Measurements from ENCODE around the gene AHI1. TPM values are rescaled to one million over a fixed set of nuclear protein-coding genes. Genes with fewer than 3 reads are reported as not detected.
A peak's percentile ranks its signal among the peaks of the same experiment; 100 is the strongest.

AHI1 gene
- total and polyA plus RNA-seq, 2 donors (not counting 1 experiment from before 2014, with no cell fraction given): 8.3 to 61.7 TPM

- intact Hi-C loops (cut with micrococcal nuclease): no loop called here
- no peak overlapping the region for H3K4me3 ChIP-seq (ENCODE audit: control extremely low read depth in 1 of 5, extremely low read depth in 1 of 5, insufficient read depth in 1 of 5, low read depth in 2 of 5, low read length in 4 of 5)
- Mint-ChIP-seq H3K9me3 (ENCODE audit: insufficient read depth) (no peaks in the 10 kb centered on the region), H3K4me1 (peaks cover 10% of the 10 kb centered on the region), H3K27me3 (no peaks in the 10 kb centered on the region), H3K4me3 (no peak overlapping the region), H3K27ac (no peak overlapping the region)
- no peaks in the 10 kb centered on the region for H3K79me2 ChIP-seq (ENCODE audit: control insufficient read depth, insufficient read depth, low read length)
- no peaks in the 10 kb centered on the region for H3K27me3 ChIP-seq (replicated peaks in 1 of 4; ENCODE audit: control extremely low read depth in 1 of 4, control insufficient read depth in 3 of 4, insufficient read depth in 4 of 4, low read length in 3 of 4)
- TF ChIP-seq EZH2 (IDR thresholded peaks at IDR 0.05; ENCODE audit: borderline replicate concordance, insufficient read depth, low read depth, low read length, poor library complexity, severe bottlenecking) (no peak), CTCF (IDR thresholded peaks at IDR 0.05) (no peak)
- CTCF ChIA-PET: no interaction called here
- peak; percentile 33 for DNase-seq
- H3K27ac ChIP-seq (ENCODE audit: low read length in 2 of 2): no peak overlapping the region
- no peaks in the 10 kb centered on the region for H3K9me3 ChIP-seq (ENCODE audit: control extremely low read depth in 1 of 3, control insufficient read depth in 2 of 3, insufficient read depth in 1 of 3, low read length in 2 of 3)
- H3K4me2 ChIP-seq (replicated peaks; ENCODE audit: low read depth, low read length, poor library complexity, severe bottlenecking): no peak overlapping the region
- peak; percentile 31 for ATAC-seq (ENCODE audit: low read depth)
- no CpG with 5 or more reads among the region's 1 CpG for WGBS (ENCODE audit: insufficient coverage)
- POLR2A ChIA-PET: no interaction called here
- peaks cover 0 to 5% of the 10 kb centered on the region in 2 donors for H3K4me1 ChIP-seq (ENCODE audit: control insufficient read depth in 2 of 2, insufficient read depth in 2 of 2, low read length in 2 of 2)
- no peak overlapping the region for H3K9ac ChIP-seq (ENCODE audit: low read length)
- no peak overlapping the region for H2AFZ ChIP-seq (ENCODE audit: insufficient read depth, low read depth, low read length, poor library complexity, severe bottlenecking)
- H4K20me1 ChIP-seq (ENCODE audit: control insufficient read depth, insufficient read depth, low read length, poor library complexity, severe bottlenecking): no peaks in the 10 kb centered on the region
- H3K36me3 ChIP-seq (replicated peaks in 1 of 2; ENCODE audit: control extremely low read depth in 1 of 2, control insufficient read depth in 1 of 2, extremely low read depth in 1 of 2, insufficient read depth in 2 of 2, low read length in 1 of 2): no peaks in the 10 kb centered on the region
Measured at GRCh38 chr6:135434095-135434494, 63.4 kb downstream of the AHI1 start.

- intact Hi-C loops (cut with micrococcal nuclease): no loop called here
- H3K4me3 Mint-ChIP-seq: no peak overlapping the region
- H3K27ac Mint-ChIP-seq: no peak overlapping the region
- DNase-seq: no peak
- Histone ChIP-seq H3K9ac (ENCODE audit: low read length) (no peak overlapping the region), H3K4me3 (ENCODE audit: control extremely low read depth in 1 of 5, extremely low read depth in 1 of 5, insufficient read depth in 1 of 5, low read depth in 2 of 5, low read length in 4 of 5) (no peak overlapping the region), H3K27ac (ENCODE audit: low read length in 2 of 2) (no peak overlapping the region), H3K36me3 (replicated peaks in 1 of 2; ENCODE audit: control extremely low read depth in 1 of 2, control insufficient read depth in 1 of 2, extremely low read depth in 1 of 2, insufficient read depth in 2 of 2, low read length in 1 of 2) (no peaks in the 10 kb centered on the region), H3K9me3 (ENCODE audit: control extremely low read depth in 1 of 3, control insufficient read depth in 2 of 3, insufficient read depth in 1 of 3, low read length in 2 of 3) (no peaks in the 10 kb centered on the region), H3K27me3 (replicated peaks in 1 of 4; ENCODE audit: control extremely low read depth in 1 of 4, control insufficient read depth in 3 of 4, insufficient read depth in 4 of 4, low read length in 3 of 4) (no peaks in the 10 kb centered on the region), H4K20me1 (ENCODE audit: control insufficient read depth, insufficient read depth, low read length, poor library complexity, severe bottlenecking) (no peaks in the 10 kb centered on the region), H3K4me1 (ENCODE audit: control insufficient read depth in 2 of 2, insufficient read depth in 2 of 2, low read length in 2 of 2) (no peaks in the 10 kb centered on the region), H3K4me2 (replicated peaks; ENCODE audit: low read depth, low read length, poor library complexity, severe bottlenecking) (no peak overlapping the region), H3K79me2 (ENCODE audit: control insufficient read depth, insufficient read depth, low read length) (no peaks in the 10 kb centered on the region), H2AFZ (ENCODE audit: insufficient read depth, low read depth, low read length, poor library complexity, severe bottlenecking) (no peak overlapping the region)
- ATAC-seq (ENCODE audit: low read depth): no peak
- ChIA-PET CTCF (interaction anchor here (0.8 kb wide), 1 partner anchor 17 kb away, joined by 3 read pairs; no protein-coding TSS in a partner anchor), POLR2A (no interaction called here)
- no CpG with 5 or more reads among the region's 2 CpGs for WGBS (ENCODE audit: insufficient coverage)
- H3K27me3 Mint-ChIP-seq: no peaks in the 10 kb centered on the region
- TF ChIP-seq CTCF (IDR thresholded peaks at IDR 0.05) (no peak), EZH2 (IDR thresholded peaks at IDR 0.05; ENCODE audit: borderline replicate concordance, insufficient read depth, low read depth, low read length, poor library complexity, severe bottlenecking) (no peak)
- H3K9me3 Mint-ChIP-seq (ENCODE audit: insufficient read depth): no peaks in the 10 kb centered on the region
- H3K4me1 Mint-ChIP-seq: no peaks in the 10 kb centered on the region
Measured at GRCh38 chr6:135428078-135428477, 69.5 kb downstream of the AHI1 start.

All from B cell (primary cell).